HEK293 (cell line): ENCODE results near the gene OSCP1.

Experiments
- CTCF ChIP-seq: fragments of 450-650 bp; formaldehyde crosslinking; IDR thresholded peaks from 2 replicates; pipeline ENCODE4 v1.5.1; 2016; ENCODE audit warnings: missing biosample characterization, missing genetic modification characterization
- YY1 ChIP-seq: fragments of 450-650 bp; formaldehyde crosslinking; IDR thresholded peaks from 2 replicates; pipeline ENCODE4 v1.5.1; 2018; ENCODE audit warnings: missing biosample characterization, missing genetic modification characterization
- ZBTB20 ChIP-seq: fragments of 450-650 bp; formaldehyde crosslinking; IDR thresholded peaks from 2 replicates; pipeline ENCODE4 v1.5.1; 2016; ENCODE audit warnings: missing biosample characterization, missing genetic modification characterization
- ZNF121 ChIP-seq: fragments of 450-650 bp; formaldehyde crosslinking; IDR thresholded peaks from 2 replicates; pipeline ENCODE4 v1.5.1; 2016; ENCODE audit warnings: missing biosample characterization, missing genetic modification characterization
- ZNF174 ChIP-seq: fragments of 450-650 bp; formaldehyde crosslinking; IDR thresholded peaks from 2 replicates; pipeline ENCODE4 v1.5.0; 2017; ENCODE audit warnings: missing biosample characterization, mild to moderate bottlenecking, missing genetic modification characterization
- ZNF274 ChIP-seq, 2 experiments: fragments of 200-500 bp in 1 of 2; fragments of 450-650 bp in 1 of 2; sonication (Bioruptor generic) in 1 of 2; formaldehyde crosslinking in 1 of 2; IDR thresholded peaks; 2 replicates each; pipeline versions ENCODE4 v1.5.1 to v1.6.1; 2014 to 2016; ENCODE audit warnings: borderline replicate concordance in 1 of 2, inconsistent platforms in 1 of 2, low read length in 1 of 2, missing biosample characterization in 1 of 2, missing genetic modification characterization in 1 of 2
- ZNF561 ChIP-seq: fragments of 450-650 bp; IDR thresholded peaks from 2 replicates; pipeline ENCODE4 v1.5.1; 2018; ENCODE audit warnings: missing biosample characterization, missing genetic modification characterization, borderline replicate concordance
- ZSCAN30 ChIP-seq: fragments of 450-650 bp; IDR thresholded peaks from 2 replicates; pipeline ENCODE4 v1.5.1; 2018; ENCODE audit warnings: missing biosample characterization, mild to moderate bottlenecking, missing genetic modification characterization, moderate library complexity

DNA sequence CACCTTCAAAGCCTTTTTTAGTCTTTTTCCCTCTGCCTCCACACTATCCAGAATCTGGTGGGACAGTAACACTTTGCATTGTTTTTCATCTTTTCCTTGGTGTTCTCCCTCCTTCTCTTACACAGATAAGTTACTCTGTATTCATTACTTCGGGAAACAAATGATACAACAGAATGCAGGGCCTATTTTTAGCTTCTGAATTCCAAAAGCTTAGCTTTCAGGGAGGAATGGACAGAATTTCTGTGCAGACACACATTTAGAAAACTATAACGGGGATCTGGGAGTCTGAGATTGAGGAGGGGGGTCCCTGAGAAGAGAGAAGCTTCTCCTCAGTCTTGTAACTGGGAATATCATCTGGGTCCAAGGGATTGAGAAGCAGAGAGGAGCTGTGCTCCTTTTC, 61.0 kb downstream of the OSCP1 start:
- TF ChIP-seq CTCF (tag by site-specific recombination) (no peak), ZSCAN30 (tag by site-specific recombination) (no peak), ZBTB20 (tag by site-specific recombination) (no peak), ZNF121 (tag by site-specific recombination) (no peak), ZNF561 (tag by site-specific recombination) (no peak), YY1 (tag by site-specific recombination) (no peak), ZNF174 (no peak), ZNF274 (IDR thresholded peaks at IDR 0.05; ENCODE audit: low read length) (no peak), ZNF274 (tag by site-specific recombination; IDR thresholded peaks at IDR 0.05; ENCODE audit: borderline replicate concordance) (no peak)
